COLO829 (cell line): Measurements from ENCODE around the gene ZFP36L2.

Experiments used
- DNase-seq: peaks from one replicate; pipeline ENCODE4 v3.0.0; 2012; ENCODE audit warnings: low spot score

ZFP36L2 gene

DNA sequence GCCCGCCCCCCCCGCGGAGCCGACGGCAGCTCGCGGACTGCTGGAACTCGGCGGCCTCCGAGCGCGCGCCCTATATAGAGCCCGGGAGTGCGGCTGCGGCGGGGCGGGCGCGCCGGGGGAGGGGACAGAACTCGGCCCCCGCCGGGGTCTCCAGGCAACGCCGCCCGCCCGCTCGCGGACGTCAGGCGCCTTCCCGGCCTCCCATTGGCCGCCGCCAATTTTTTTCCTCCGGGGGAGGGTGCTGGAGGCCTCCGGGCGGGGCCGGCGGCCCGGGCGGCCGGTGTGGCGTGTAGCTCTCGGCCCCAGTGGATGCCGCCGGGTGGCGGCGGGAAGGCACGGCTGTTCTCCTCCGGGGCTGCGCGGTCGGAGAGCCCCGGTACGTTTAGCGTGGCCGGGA is at the start of gene ZFP36L2:
Gene ZFP36L2, minus strand, starts transcription at position 49 of the 397 bp plus-strand sequence. CDS start 291 bp downstream, outside the sequence.
- peak; percentile 92 for DNase-seq

- no peak for DNase-seq
These were observed 48.3 kb upstream of the ZFP36L2 start for GRCh38 chr2:43274721-43275120.

- DNase-seq = no peak
These were observed 47.6 kb upstream of the ZFP36L2 start for GRCh38 chr2:43274055-43274454.

GRCh38 chr2:43273529-43273928 is 47.1 kb upstream of the ZFP36L2 start:
- no peak for DNase-seq

GRCh38 chr2:43270930-43271615 is 44.7 kb upstream of the ZFP36L2 start:
- DNase-seq = no peak

GRCh38 chr2:43270461-43270860 is 44.1 kb upstream of the ZFP36L2 start:
- DNase-seq = no peak

- no peak for DNase-seq
These were observed 43.3 kb upstream of the ZFP36L2 start for GRCh38 chr2:43269706-43270105.

- DNase-seq = no peak
These were observed 42.7 kb upstream of the ZFP36L2 start for GRCh38 chr2:43269074-43269572.

DNA sequence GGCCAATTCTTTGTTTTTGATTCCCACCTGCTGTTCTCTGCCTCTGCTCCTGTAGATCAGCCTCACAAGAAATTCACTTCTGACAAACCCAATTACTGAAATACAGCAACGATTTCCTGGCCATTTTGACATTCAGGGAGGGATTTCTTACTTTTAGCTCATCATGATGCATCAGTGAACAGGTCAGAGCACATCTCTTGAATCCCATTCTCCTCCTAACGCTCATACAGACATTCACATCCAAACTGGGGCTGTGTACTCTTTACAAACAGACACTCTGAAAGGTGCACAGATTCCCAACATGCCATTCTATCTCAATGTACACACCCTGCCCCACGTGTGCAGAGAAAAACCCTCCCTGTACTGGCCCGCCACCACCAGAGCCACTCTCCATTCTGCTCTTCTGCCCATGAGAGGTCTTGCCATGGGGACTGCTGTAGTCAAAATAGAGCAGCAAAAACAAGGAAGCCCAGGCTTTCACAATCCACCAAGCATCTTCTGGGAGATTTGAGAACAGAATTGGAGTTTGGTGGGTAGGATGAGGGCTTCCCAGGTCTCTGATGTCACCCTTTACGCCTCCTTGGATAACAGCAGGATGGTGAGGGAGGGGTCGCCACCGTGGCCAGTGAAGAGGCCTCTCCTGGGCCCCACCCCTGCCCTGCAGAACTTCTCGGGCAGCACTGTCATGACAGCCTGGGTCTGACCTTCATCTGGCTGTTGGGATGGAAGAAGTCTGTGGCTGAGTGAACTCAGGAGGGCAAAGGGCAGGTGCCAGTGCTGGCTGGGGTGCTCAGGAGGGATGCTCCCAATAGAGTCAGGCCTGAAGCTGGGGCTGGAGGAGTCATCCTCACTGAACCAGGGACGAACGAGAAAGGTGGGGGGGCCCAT is 41.9 kb upstream of the ZFP36L2 start:
- DNase-seq = no peak

GRCh38 chr2:43267381-43267780 is 41.0 kb upstream of the ZFP36L2 start:
- DNase-seq = no peak

DNA sequence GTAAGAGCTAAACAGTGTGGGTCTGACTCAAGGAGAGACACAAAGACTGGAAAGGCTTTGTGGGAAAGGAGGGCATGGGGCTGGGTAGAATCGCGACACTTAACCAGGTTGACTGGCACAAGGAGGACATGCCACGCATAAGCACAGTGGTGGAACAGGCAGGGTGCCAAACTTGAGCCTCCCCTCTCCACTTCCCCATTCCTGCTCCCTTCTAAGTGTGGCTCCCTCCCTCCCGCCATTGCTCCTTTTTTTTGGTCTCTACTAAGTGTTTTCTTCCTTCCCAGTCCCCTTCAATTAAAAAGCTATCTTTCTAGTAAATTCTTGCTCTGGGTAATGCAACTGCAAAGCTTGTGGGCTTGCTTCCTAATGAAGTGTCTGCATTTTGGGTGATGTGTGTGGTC is 40.3 kb upstream of the ZFP36L2 start:
- no peak for DNase-seq

DNA sequence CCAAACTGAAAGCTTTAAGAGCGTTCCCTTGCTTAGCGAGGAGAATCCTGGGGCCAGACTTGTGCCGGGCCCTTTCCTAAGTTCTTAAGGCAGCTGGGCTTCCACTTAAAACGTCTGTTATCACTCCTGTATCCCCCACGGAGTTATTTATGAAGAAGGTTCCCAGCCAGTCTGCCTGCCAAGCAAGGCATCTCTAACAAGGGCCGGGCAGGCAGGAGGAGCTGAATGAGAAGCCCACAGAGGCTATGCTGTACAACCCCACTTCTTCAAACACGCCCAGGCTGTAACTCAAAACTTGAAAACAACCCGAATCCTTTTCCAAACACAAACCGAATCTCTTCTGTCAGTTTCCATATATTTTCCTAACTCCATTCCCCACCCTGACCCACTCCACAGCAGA is 39.0 kb upstream of the ZFP36L2 start:
- DNase-seq = no peak

DNA sequence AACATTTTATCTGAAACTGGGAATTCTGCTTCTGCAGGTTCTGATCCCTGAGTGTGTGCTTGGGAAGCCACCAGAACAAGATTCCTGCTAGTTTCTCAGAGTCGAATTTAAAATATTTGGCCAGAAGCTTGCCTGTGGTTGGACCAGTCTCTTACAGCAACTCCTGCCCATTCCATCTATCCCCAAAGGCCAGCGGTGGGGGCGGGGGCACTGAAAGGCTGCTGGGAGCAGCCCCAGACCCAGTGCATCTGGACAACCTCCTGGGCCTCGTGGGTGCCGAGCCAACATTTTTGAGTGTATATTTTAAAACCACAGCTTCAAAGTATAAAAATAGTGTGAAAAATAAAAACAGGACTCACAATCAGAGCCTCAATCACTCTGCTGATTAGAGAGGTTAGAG is 38.6 kb upstream of the ZFP36L2 start:
- no peak for DNase-seq

DNA sequence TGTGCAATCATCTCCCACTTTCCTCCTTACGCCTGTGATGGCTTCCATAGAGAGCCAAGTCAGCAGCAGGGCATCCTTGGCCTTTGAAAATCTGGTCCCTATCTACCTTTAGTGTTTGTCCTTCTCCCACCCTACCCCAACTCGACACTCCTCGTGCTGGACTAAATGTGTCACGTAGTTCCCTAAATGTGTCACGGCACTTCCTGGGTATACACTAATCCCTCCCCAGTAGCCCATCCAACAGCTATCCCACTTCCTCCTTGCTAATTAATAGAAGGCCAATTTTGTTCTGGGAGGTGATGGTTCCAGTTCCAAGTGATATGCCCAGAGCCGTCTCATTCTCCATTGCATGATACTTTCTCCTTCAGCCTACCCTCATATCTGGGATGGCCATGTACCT is 36.5 kb upstream of the ZFP36L2 start:
- DNase-seq = no peak

GRCh38 chr2:43262239-43262638 is 35.8 kb upstream of the ZFP36L2 start:
- DNase-seq = no peak

DNA sequence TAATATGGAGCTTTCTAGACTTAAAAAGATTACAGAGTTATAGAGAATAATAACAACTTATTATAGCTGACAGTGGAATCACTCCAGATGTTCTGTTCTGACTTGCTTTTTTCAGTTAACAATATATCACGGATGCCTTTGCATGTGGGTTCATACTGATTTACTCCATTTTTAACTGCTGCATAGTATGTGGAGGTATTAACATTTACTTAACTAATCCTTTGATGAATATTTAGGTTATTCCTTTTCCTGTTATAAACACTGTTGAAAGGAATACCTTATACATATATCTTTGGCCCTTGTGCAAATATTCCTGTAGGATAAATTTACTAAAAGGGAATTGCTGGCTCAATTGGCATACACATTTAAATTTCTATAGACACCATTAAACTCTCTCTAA is 33.1 kb upstream of the ZFP36L2 start:
- no peak for DNase-seq

- DNase-seq = no peak
These were observed 32.2 kb upstream of the ZFP36L2 start for GRCh38 chr2:43258547-43259156.

GRCh38 chr2:43255296-43255910 is 29.0 kb upstream of the ZFP36L2 start:
- peak; percentile 13 for DNase-seq

- DNase-seq = no peak
These were observed 27.9 kb upstream of the ZFP36L2 start for GRCh38 chr2:43254331-43254730.

DNA sequence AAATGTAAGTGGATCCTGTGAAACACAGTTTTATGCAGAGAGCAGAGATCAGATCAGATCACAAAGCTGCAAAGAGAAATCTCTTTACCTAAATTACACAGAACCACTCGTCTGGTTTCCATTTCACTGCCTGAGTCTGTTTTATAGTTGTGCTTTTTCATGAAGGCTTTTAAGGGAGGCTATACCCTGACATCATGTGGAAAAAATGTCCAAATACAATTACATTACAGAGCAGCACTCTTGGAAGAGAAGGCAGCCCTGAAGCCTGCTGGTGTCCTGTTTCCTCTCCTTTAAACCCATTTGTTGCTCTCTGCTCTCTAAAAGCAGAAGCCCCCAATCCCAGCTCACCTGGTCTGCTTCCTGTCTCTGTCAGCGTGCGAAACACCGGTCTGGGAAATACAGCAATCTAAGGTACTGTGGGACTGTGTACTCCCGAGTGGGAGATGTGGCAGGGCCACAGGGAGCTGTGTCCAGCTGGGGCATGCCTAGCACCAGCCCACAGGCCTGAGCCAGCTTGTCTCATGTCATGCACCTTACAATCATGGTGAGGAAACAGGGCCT is 24.8 kb upstream of the ZFP36L2 start:
- DNase-seq = no peak

DNA sequence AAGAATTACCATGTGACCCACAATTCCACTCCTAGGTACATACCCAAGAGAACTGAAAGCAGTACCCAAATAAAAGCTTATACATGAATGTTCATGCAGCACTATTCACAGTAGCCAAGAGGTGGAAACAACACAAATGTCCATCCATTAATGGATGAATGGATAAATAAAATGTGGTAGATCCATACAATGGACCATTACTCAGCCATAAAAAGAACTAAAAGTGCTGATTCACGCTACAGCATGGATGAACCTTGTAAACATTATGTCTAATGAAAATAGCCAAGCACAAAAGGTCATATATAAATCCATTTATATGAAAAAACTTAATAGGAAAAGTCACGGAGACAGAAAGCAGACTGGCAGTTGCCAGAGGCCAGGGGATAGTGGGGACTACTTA is 23.6 kb upstream of the ZFP36L2 start:
- DNase-seq = no peak

GRCh38 chr2:43248621-43249020 is 22.2 kb upstream of the ZFP36L2 start:
- DNase-seq = no peak
